B cell (primary cell): ENCODE data around the gene ZNF91.

Experiments used
- EZH2 ChIP-seq: IDR thresholded peaks from 2 replicates; pipeline ENCODE4 v1.6.1; 2012; ENCODE audit warnings: borderline replicate concordance, low read depth, mild to moderate bottlenecking, moderate library complexity, low read length; ENCODE audit not compliant: insufficient read depth, poor library complexity, severe bottlenecking
- TF ChIP-seq, protein P1 (sequence below): fragments of 200-600 bp; IDR thresholded peaks from one replicate; pipeline ENCODE4 v1.8.0; 2022; ENCODE audit warnings: antibody characterized with exemption, mild to moderate bottlenecking

GRCh38 chr19:23437901-23438300 lies 42.6 kb upstream of the ZNF91 start:
- TF ChIP-seq, protein P1, sequence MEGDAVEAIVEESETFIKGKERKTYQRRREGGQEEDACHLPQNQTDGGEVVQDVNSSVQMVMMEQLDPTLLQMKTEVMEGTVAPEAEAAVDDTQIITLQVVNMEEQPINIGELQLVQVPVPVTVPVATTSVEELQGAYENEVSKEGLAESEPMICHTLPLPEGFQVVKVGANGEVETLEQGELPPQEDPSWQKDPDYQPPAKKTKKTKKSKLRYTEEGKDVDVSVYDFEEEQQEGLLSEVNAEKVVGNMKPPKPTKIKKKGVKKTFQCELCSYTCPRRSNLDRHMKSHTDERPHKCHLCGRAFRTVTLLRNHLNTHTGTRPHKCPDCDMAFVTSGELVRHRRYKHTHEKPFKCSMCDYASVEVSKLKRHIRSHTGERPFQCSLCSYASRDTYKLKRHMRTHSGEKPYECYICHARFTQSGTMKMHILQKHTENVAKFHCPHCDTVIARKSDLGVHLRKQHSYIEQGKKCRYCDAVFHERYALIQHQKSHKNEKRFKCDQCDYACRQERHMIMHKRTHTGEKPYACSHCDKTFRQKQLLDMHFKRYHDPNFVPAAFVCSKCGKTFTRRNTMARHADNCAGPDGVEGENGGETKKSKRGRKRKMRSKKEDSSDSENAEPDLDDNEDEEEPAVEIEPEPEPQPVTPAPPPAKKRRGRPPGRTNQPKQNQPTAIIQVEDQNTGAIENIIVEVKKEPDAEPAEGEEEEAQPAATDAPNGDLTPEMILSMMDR, result no peak
- TF ChIP-seq EZH2, result no peak
